Measurements from ENCODE around the gene UBALD2.
A peak's percentile ranks its signal among the peaks of the same experiment; 100 is the strongest.
"Not testable (repeated sequence)": the region's sequence is repeated elsewhere in the genome, so short reads cannot be mapped to it uniquely, and the experiment has no call there.

UBALD2 gene

DNA sequence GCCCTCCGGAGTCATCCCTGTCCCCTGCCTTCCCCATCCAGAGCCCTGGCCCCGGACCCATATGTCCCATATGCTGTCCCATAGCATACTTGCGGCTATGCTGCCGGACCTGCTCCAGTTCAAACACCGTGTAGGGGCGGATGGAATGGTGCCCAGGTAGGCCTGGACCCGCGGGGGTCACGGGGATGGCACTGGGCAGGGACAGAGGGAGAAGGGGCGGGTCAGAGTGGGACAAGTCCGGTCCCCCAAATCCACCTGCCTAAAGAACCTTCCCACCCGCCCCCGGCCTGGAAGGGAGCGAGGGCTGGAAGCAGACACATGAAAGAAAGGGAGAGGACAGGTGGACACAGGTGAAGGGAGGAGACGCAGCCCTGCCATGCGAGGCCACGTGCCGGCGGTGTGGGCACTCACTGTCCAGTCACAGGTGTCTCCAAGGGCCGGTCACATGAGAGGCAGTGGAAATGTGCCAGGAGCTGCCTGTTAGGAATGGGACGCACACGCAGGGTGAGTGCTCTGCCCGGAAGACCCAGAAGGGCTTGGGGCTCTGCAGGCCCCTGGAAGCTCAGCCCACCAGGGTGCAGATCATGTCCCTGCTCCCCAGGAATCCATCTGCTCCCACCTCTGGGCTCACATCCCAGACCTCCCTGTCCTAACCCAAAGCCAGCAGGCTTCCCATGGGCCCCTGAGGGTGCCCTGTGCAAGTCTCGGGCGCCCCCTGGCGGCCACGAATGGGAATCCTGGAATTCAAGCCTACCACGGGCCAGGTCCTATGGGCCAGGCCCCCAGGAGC lies 14.0 kb downstream of the UBALD2 start:
- Mint-ChIP-seq H3K27me3 (no peaks in the 10 kb centered on the region), H3K27ac (ENCODE audit: low read depth) (peak overlapping the region; percentile 70), H3K9me3 (no peaks in the 10 kb centered on the region), H3K36me3 (ENCODE audit: insufficient read depth) (peaks cover 11% of the 10 kb centered on the region), H3K4me1 (peaks cover 4% of the 10 kb centered on the region), H3K4me3 (no peak overlapping the region)
- peak; percentile 72 to 80 for DNase-seq (ENCODE audit: low spot score in 2 of 2)
- peak; percentile 83 for ATAC-seq (replicated peaks; ENCODE audit: extremely low read depth, poor library complexity, severe bottlenecking)

DNA sequence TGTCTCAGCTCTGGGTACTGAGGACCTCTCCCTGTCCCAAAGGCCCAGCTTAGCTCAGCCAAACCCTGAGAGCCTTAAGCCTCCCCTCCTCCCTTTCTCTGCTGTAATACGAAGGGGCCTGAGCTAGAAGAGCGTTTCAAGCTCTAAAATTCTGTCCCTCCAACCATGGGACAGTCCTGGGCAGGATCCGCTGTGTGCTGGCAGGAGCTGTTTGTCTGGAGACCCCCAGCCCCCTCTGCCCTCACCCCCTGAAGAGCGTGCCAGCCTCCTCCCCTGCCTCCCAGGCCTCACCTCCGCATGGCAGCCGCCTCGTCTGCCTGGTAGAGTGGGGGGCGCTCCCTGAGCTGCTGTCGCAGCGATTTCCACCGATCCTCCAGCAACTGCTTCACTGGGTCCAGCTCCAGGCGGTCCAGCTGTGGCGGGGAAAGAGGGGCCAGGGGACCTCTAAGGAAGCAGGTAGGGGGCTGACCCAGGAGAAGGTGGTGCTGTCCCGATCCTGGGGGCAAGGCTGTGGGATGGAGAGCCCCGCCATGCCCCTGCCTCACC lies 14.7 kb downstream of the UBALD2 start:
- Mint-ChIP-seq H3K27me3 (no peaks in the 10 kb centered on the region), H3K9me3 (no peaks in the 10 kb centered on the region), H3K36me3 (ENCODE audit: insufficient read depth) (peaks cover 11% of the 10 kb centered on the region), H3K4me1 (peaks cover 2% of the 10 kb centered on the region), H3K4me3 (no peak overlapping the region), H3K27ac (ENCODE audit: low read depth) (peak overlapping the region; percentile 70)
- ATAC-seq (replicated peaks; ENCODE audit: extremely low read depth, poor library complexity, severe bottlenecking): no peak
- DNase-seq (ENCODE audit: low spot score in 2 of 2): no peak

DNA sequence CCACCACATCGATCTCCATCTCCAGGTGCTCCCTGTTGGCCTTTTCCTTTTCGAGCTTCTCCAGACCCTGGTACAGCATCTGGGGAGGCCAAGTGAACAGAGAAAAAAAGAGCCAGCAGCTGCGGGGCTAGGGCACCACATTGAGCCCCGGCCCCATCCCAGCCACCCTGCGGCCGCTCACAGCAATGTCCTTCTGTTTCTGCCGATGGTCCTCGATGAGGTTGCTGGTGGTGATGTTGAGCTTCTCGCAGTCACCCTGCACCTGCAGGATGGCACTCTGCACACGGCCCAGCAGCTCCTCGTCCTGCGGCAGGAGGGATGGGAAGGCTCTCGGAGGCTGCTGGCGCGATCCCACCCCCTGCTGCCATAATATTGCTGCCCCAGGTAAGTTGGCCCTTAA lies 15.5 kb downstream of the UBALD2 start:
- Mint-ChIP-seq H3K27ac (ENCODE audit: low read depth) (no peak overlapping the region), H3K36me3 (ENCODE audit: insufficient read depth) (peaks cover 10% of the 10 kb centered on the region)

DNA sequence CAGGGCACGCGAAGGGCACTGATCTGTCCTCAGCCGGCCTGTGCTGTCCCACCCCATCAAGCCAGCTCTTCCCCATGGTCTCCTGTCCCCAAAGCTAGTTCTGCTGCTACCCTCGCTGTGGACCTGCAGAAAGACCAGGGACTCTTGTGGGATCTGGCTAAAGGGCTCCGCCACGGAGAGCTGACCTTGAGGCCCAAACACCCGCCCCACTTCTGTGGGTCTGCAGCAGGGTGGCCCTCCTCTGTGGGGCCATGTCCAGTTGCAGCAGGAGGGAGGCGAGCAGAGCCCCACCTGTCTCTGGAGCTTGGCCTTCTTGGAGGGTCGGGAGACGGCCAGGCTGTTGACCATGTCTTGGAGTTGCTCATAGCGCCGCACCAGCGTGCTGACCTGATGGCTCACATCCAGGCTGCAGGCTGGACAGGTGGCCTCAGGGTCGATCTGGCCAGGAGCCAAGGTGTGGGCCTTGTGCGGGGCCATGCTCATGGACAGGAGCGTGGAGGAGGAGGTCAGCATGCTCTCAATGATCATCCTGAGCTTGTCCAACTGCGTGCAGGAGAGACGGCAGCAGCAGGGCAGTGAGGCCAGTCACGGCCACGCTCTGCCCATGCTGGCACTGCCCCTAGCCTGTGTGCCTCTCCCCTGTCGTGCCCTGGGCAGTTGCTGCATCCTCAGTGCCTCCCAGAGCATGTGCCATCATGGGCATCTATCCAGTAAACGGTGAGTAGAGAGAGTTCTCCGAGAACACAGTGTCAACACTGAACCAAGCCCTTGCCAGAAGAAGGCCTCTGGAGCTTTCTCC lies 16.6 kb downstream of the UBALD2 start:
- peaks cover 7% of the 10 kb centered on the region for H3K36me3 Mint-ChIP-seq (ENCODE audit: insufficient read depth)
- DNase-seq (ENCODE audit: low spot score in 2 of 2): no peak

More for the DNA sequence above, 15.5 kb downstream of the UBALD2 start:
- no peaks in the 10 kb centered on the region for H3K4me1 Mint-ChIP-seq
- no peak for DNase-seq (ENCODE audit: low spot score in 2 of 2)
- no peaks in the 10 kb centered on the region for H3K9me3 Mint-ChIP-seq
- H3K4me3 Mint-ChIP-seq: no peak overlapping the region
- ATAC-seq (replicated peaks; ENCODE audit: extremely low read depth, poor library complexity, severe bottlenecking): no peak
- no peaks in the 10 kb centered on the region for H3K27me3 Mint-ChIP-seq

DNA sequence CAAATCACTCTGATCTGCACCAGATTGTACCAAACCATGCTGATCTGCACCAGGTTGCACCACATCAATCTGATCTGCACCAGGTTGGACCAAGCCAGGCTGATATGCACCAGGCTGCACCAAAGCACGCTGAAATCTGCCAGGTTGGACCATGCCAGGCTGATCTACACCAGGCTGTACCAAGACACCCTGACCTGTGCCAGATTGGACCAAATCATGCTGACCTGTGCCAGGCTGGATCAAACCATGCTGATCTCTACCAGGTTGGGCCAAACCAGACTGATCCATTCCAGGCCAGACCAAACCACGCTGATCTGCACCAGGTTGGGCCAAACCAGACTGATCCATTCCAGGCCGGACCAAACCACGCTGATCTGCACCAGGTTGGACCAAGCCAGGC lies 27.4 kb downstream of the UBALD2 start:
- Mint-ChIP-seq H3K9me3 (no peaks in the 10 kb centered on the region), H3K27me3 (no peaks in the 10 kb centered on the region), H3K27ac (ENCODE audit: low read depth) (no peak overlapping the region), H3K4me3 (no peak overlapping the region), H3K4me1 (no peaks in the 10 kb centered on the region), H3K36me3 (ENCODE audit: insufficient read depth) (peaks cover 1% of the 10 kb centered on the region)
- DNase-seq (ENCODE audit: low spot score in 2 of 2): no peak
- ATAC-seq (replicated peaks; ENCODE audit: extremely low read depth, poor library complexity, severe bottlenecking): no peak

More for the DNA sequence above, 16.6 kb downstream of the UBALD2 start:
- Mint-ChIP-seq H3K27ac (ENCODE audit: low read depth) (no peak overlapping the region), H3K27me3 (no peaks in the 10 kb centered on the region), H3K4me3 (no peak overlapping the region), H3K9me3 (no peaks in the 10 kb centered on the region), H3K4me1 (no peaks in the 10 kb centered on the region)
- no peak for ATAC-seq (replicated peaks; ENCODE audit: extremely low read depth, poor library complexity, severe bottlenecking)

DNA sequence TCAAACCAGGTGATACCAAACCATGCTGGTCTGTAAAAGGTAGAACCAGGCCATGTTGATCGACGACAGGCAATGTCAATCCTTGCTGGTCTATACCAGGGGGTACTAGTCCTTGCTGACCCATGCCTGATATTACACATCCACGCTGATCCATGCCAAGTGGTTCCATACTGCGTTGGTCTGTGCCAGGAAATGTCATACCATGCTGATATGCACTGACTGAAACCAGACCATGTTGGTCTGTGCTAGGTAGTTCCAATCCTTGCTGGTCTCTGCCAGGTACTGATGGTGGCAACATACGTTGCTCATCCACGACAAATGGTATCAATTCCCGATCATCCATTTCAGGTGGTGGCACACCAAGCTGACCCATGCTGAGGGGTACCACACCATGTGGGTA lies 28.0 kb downstream of the UBALD2 start:
- no peaks in the 10 kb centered on the region for H3K27me3 Mint-ChIP-seq
- ATAC-seq (replicated peaks; ENCODE audit: extremely low read depth, poor library complexity, severe bottlenecking) (no peak), DNase-seq (ENCODE audit: low spot score in 2 of 2) (no peak)
- H3K36me3 Mint-ChIP-seq (ENCODE audit: insufficient read depth): peaks cover 1% of the 10 kb centered on the region
- H3K27ac Mint-ChIP-seq (ENCODE audit: low read depth): no peak overlapping the region
- H3K4me3 Mint-ChIP-seq: no peak overlapping the region
- no peaks in the 10 kb centered on the region for H3K4me1 Mint-ChIP-seq
- H3K9me3 Mint-ChIP-seq: no peaks in the 10 kb centered on the region

DNA sequence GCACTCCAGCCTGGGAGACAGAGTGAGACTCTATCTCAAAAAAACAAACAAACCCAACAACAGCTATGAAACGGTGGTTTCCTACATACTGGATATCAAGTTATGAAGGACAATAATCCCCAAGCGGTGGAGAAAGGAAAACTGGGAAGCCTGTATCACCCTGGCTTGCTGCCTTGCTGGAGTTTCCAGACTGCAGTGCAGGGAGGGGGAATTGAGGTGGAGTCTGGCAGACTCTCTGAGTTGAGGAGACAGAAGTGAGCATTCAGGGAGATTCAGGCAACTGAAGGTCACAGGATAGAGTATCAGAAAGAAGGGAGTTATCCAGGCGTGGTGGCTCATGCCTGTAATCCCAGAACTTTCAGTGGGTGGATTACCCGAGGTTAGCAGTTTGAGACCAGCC lies 31.0 kb downstream of the UBALD2 start:
- DNase-seq (ENCODE audit: low spot score in 2 of 2): no peak
- no peak for ATAC-seq (replicated peaks; ENCODE audit: extremely low read depth, poor library complexity, severe bottlenecking)
- Mint-ChIP-seq H3K9me3 (no peaks in the 10 kb centered on the region), H3K27me3 (no peaks in the 10 kb centered on the region), H3K4me1 (no peaks in the 10 kb centered on the region), H3K27ac (ENCODE audit: low read depth) (no peak overlapping the region), H3K4me3 (no peak overlapping the region), H3K36me3 (ENCODE audit: insufficient read depth) (peaks cover 1% of the 10 kb centered on the region)

DNA sequence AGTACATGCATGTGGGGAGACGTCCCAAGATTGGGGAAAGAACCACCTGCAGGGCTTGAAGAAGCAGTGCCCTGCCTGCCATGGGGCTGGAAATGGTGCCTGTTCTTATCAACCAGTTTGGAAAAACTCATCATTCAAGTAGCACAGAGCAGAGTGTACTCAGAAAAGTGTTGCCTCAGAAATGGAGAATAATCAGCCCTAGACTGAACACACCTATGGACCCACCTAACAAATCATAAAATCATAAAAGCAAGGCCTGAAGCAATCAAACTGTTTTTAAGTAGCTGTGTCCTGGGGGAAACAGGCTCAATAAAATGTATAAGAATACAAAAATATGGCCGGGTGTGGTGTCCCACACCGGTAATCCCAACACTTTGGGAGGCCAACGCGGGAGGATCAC lies 31.7 kb downstream of the UBALD2 start:
- no peaks in the 10 kb centered on the region for H3K4me1 Mint-ChIP-seq
- no peak overlapping the region for H3K4me3 Mint-ChIP-seq
- H3K36me3 Mint-ChIP-seq (ENCODE audit: insufficient read depth): no peaks in the 10 kb centered on the region
- H3K9me3 Mint-ChIP-seq: no peaks in the 10 kb centered on the region
- no peak for ATAC-seq (replicated peaks; ENCODE audit: extremely low read depth, poor library complexity, severe bottlenecking)
- DNase-seq (ENCODE audit: low spot score in 2 of 2): no peak
- no peak overlapping the region for H3K27ac Mint-ChIP-seq (ENCODE audit: low read depth)
- H3K27me3 Mint-ChIP-seq: no peaks in the 10 kb centered on the region

DNA sequence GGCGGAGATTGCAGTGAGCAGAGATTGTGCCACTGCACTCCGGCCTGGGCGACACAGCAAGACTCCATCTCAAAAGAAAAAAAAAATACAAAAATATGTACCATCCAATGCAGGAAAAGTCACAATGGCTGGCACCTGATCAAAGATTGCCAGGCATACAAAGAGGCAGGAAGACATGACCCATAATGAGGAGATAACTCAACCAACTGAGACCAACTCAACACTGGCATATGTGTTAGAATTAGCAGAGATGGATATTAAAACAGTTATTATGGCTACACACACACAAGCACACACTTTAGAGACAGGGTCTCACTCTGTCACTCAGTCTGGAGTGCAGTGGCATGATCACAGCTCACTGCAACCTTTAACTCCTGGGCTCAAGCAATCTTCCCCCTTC lies 32.3 kb downstream of the UBALD2 start:
- ATAC-seq (replicated peaks; ENCODE audit: extremely low read depth, poor library complexity, severe bottlenecking) (no peak), DNase-seq (ENCODE audit: low spot score in 2 of 2) (no peak)
- no peaks in the 10 kb centered on the region for H3K36me3 Mint-ChIP-seq (ENCODE audit: insufficient read depth)
- H3K27me3 Mint-ChIP-seq: no peaks in the 10 kb centered on the region
- H3K4me1 Mint-ChIP-seq: no peaks in the 10 kb centered on the region
- H3K4me3 Mint-ChIP-seq: no peak overlapping the region
- no peak overlapping the region for H3K27ac Mint-ChIP-seq (ENCODE audit: low read depth)
- H3K9me3 Mint-ChIP-seq: no peaks in the 10 kb centered on the region

DNA sequence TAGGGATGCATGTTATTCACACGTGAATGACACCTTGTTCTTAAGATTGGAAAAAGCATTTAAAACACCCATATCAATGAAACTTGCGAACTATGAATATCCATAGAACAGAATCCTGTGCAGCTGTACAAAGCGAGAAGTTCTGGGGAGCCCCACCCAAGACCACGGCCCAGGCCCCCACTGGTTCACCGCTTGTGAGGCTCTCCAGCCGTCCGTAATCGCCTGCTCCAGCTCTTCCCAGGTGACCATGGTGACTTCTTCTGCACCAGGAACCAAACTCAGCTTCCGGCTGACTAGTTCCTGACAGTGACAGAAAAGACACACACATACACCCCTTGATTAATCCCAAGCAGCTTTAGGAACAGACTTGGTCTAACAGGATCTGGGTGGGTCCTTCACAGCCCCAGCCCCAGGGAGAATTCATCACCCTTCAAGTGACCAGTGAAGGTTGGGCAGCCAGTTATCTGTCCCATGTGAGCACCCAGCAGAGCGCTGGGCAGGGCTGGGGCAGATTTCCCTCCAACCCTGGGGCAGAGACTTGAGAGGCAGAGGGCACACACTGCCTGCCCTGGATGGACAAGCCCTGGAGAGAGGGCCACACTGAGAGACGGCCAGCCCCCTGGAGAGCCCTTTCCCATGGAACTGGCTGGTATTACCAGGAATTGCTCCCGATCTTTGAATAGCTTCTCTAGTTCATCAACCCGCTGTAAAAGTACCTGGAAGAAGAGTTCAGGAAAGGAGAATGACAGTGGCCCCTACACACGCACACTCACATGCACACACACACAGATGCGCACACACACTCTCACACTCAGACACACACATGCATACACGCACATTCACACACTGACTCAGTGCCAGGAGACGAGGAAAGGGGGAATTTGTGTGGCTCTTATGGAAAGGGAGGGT lies 39.3 kb downstream of the UBALD2 start:
- H3K27me3 Mint-ChIP-seq: no peaks in the 10 kb centered on the region
- DNase-seq (ENCODE audit: low spot score in 2 of 2) (no peak), ATAC-seq (replicated peaks; ENCODE audit: extremely low read depth, poor library complexity, severe bottlenecking) (no peak)
- H3K27ac Mint-ChIP-seq (ENCODE audit: low read depth): no peak overlapping the region
- no peak overlapping the region for H3K4me3 Mint-ChIP-seq
- H3K9me3 Mint-ChIP-seq: no peaks in the 10 kb centered on the region
- peaks cover 1% of the 10 kb centered on the region for H3K36me3 Mint-ChIP-seq (ENCODE audit: insufficient read depth)
- H3K4me1 Mint-ChIP-seq: no peaks in the 10 kb centered on the region

DNA sequence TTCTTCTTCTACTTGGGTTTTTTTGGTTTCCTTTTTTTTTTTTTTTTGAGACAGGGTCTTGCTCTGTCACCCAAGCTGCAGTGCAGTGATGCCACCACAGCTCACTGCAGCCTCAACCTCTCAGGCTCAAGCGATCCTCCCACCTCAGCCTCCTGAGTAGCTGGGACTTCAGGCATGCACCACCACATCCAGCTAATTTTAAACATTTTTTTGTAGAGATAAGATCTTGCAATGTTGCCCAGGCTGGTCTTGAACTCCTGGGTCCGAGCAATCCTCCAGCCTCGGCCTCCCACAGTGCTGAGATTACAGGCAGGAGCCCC lies 39.9 kb downstream of the UBALD2 start:
- H3K9me3 Mint-ChIP-seq; H3K27me3 Mint-ChIP-seq; H3K4me1 Mint-ChIP-seq; H3K36me3 Mint-ChIP-seq (ENCODE audit: insufficient read depth); ATAC-seq (replicated peaks; ENCODE audit: extremely low read depth, poor library complexity, severe bottlenecking); DNase-seq (ENCODE audit: low spot score in 2 of 2); H3K27ac Mint-ChIP-seq (ENCODE audit: low read depth); H3K4me3 Mint-ChIP-seq: not testable (repeated sequence)

DNA sequence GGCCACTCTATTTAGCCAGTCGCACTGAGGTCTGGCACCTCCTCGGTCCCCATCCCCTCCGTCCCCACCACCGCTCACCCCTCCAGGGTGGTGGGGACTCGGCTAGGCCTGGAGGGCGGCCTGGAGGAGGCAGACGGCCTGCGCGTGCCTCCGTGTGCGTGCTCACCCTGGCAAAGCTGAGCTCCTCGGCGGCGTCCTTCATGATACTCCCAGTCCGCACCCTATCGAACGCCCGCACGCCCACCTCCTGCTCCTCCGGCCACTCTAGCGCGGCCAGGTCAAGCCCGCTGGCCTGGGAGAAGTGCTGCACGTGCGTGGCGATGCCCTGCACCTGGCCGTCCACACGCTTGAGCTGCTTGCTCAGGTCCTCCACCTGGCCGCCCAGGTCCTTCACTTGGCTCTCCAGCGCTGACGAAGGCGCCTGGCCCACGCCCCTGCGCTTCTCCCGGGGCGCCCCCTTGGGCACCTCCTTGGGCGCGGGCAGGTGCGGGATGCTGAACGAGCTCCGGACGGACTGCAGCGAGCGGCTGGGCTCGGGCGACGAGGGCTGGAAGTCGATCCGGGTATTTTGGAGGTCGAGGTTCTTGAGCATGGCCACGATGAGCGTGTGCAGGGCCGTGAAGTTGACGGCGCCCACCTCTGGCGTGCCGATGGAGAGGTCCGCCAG lies 42.3 kb downstream of the UBALD2 start:
- ATAC-seq (replicated peaks; ENCODE audit: extremely low read depth, poor library complexity, severe bottlenecking): no peak
- no peak overlapping the region for H3K27ac Mint-ChIP-seq (ENCODE audit: low read depth)
- no peak overlapping the region for H3K4me3 Mint-ChIP-seq
- H3K27me3 Mint-ChIP-seq: no peaks in the 10 kb centered on the region
- no peaks in the 10 kb centered on the region for H3K4me1 Mint-ChIP-seq
- no peaks in the 10 kb centered on the region for H3K9me3 Mint-ChIP-seq
- peaks cover 9% of the 10 kb centered on the region for H3K36me3 Mint-ChIP-seq (ENCODE audit: insufficient read depth)
- DNase-seq (ENCODE audit: low spot score in 2 of 2): no peak

All from central memory CD8-positive, alpha-beta T cell (primary cell).